Epidermal melanocyte (primary cell): ENCODE results near the gene FLNA.
"Not testable (repeated sequence)": the region's sequence is repeated elsewhere in the genome, so short reads cannot be mapped to it uniquely, and the experiment has no call there.

Experiments used
- DNase-seq: peaks from one replicate; pipeline ENCODE4 v3.0.0; 2011; ENCODE audit warnings: low spot score; ENCODE audit not compliant: insufficient read length

FLNA gene

GRCh38 chrX:154308108-154308946 lies 66.1 kb downstream of the FLNA start:
- no peak for DNase-seq

- DNase-seq: no peak
Observed at GRCh38 chrX:154307202-154307601, 67.2 kb downstream of the FLNA start.

GRCh38 chrX:154305541-154306205 lies 68.8 kb downstream of the FLNA start:
- DNase-seq: no peak

DNA sequence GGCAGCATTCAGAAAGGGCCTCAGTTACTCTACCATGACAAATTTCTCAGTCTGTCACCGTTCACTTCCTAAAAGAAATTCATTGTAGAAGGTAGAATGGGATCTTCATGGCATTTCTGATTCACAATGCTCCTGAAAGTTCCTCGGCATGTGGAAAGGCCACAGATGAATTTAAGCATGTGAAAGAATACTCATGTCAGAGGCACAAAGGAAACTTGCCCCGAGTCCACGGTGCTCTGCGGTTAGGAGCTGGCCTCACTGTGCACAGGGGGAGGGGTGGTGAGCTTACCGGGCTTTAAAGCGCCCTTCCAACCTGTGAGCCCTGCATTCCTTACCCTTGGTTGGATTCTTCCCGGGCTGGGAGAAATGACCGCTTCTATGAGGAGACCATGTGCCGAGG lies 69.6 kb downstream of the FLNA start:
- DNase-seq: no peak

DNA sequence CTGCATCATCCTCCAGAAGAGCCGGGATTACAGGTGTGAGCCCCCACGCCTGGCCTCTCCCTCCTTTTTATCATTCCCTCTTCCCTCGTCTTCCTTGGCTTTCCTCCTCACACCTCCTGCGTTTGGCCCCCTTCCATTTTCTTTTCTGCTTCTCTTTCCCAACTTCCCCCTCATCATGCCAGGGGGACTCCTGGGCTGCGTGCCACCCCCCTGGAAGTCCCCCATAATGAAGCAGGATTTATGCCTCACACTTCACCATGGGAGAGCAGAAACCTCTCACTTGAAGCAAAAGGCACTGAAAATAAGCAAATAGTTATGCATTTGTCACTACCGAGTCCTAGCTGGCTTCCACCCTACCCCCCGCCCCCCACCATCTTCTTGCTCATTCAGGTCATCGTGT lies 71.0 kb downstream of the FLNA start:
- no peak for DNase-seq

GRCh38 chrX:154302998-154303397 lies 71.4 kb downstream of the FLNA start:
- DNase-seq: not testable (repeated sequence)

DNA sequence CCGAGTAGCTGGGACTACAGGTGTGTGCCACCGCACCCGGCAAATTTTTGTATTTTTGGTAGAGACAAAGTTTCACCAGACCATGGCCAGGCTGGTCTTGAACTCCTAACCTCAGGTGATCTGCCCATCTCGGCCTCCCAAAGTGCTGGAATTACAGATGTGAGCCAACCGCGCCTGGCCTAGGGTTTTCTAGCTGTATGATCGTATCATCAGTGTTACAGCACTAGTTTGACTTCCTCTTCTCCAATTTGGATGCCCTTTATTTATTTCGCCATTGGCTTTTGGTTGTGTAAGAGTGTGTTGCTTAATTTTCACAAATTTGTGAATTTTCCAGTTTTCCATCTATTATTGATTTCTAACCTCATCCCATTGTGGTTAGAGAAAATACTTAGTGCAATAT lies 73.6 kb downstream of the FLNA start:
- DNase-seq: no peak
